CD4-positive, CD25-positive, alpha-beta regulatory T cell (primary cell): Measurements from ENCODE around the gene C16orf82. TPM values are rescaled to one million over a fixed set of nuclear protein-coding genes. Genes with fewer than 3 reads are reported as not detected.

Experiments
- ATAC-seq, 2 donors: fragments of 150-1000 bp; cut with Tn5 transposase; one replicate each; pipeline ENCODE4 v1.10.0; 2021; ENCODE audit warnings: low read depth in 2 of 2, moderate number of reproducible peaks in 2 of 2, moderate library complexity in 1 of 2
- DNase-seq, 3 donors: peaks; one replicate each; pipeline versions ENCODE4 v3.0.0 to v3.0.0-alpha.2; 2012 to 2022; ENCODE audit warnings: mixed read lengths in 1 of 3
- H3K27ac ChIP-seq: one replicate; pipeline ENCODE4 v1.7.0; 2013; ENCODE audit warnings: mild to moderate bottlenecking, low read length; ENCODE audit not compliant: insufficient read depth, poor library complexity, severe bottlenecking
- H3K27me3 ChIP-seq: one replicate; pipeline ENCODE4 v1.7.0; 2013; ENCODE audit warnings: low read length; ENCODE audit not compliant: control insufficient read depth, insufficient read depth
- H3K36me3 ChIP-seq: one replicate; pipeline ENCODE4 v1.7.0; 2013; ENCODE audit warnings: mild to moderate bottlenecking, low read length, moderate library complexity; ENCODE audit not compliant: control insufficient read depth, insufficient read depth
- H3K4me1 ChIP-seq: 2 replicates; pipeline ENCODE4 v1.7.0; 2013; ENCODE audit warnings: mild to moderate bottlenecking, low read length; ENCODE audit not compliant: insufficient read depth, control insufficient read depth, poor library complexity, severe bottlenecking
- H3K4me3 ChIP-seq: one replicate; pipeline ENCODE4 v1.7.0; 2013; ENCODE audit warnings: low read depth, mild to moderate bottlenecking, low read length, moderate library complexity
- H3K9me3 ChIP-seq, 2 experiments: 1 replicate in 1 of 2; 2 replicates in 1 of 2; pipeline ENCODE4 v1.7.0; 2013; ENCODE audit warnings: low read length in 2 of 2, mild to moderate bottlenecking in 1 of 2, moderate library complexity in 1 of 2; ENCODE audit not compliant: control insufficient read depth in 2 of 2
- H3K27ac Mint-ChIP-seq, 3 donors: one replicate each; pipeline ENCODE4 v1.8.0; 2020 to 2022; ENCODE audit warnings: mild to moderate bottlenecking in 3 of 3, mixed read lengths in 3 of 3, moderate library complexity in 2 of 3
- H3K27me3 Mint-ChIP-seq: one replicate; pipeline ENCODE4 v1.8.0; 2022; ENCODE audit warnings: mild to moderate bottlenecking, mixed read lengths
- H3K36me3 Mint-ChIP-seq: one replicate; pipeline ENCODE4 v1.8.0; 2020; ENCODE audit warnings: mixed read lengths
- H3K4me1 Mint-ChIP-seq, 4 donors: one replicate each; pipeline ENCODE4 v1.8.0; 2020 to 2022; ENCODE audit warnings: mixed read lengths in 4 of 4, mild to moderate bottlenecking in 1 of 4
- H3K4me3 Mint-ChIP-seq, 4 donors: one replicate each; pipeline ENCODE4 v1.8.0; 2020 to 2022; ENCODE audit warnings: mild to moderate bottlenecking in 4 of 4, mixed read lengths in 4 of 4, moderate library complexity in 3 of 4
- H3K9me3 Mint-ChIP-seq, 7 donors: one replicate each; pipeline ENCODE4 v1.8.0; 2020 to 2022; ENCODE audit warnings: mixed read lengths in 7 of 7, mild to moderate bottlenecking in 3 of 7, moderate library complexity in 2 of 7
- polyA plus RNA-seq, 4 donors: library from polyadenylated mRNA; unstranded; fragments of 300-500 nt; fragmentation: Illumina TruSeq; gene quantifications; one replicate each; pipeline ENCODE4 v1.2.3, GENCODE V29; 2021
- total RNA-seq: library from RNA; stranded (reverse); gene quantifications from one replicate; pipeline ENCODE4 v1.2.3, GENCODE V29; 2022

C16orf82 gene
- not detected for total RNA-seq
- polyA plus RNA-seq, result not detected

DNA sequence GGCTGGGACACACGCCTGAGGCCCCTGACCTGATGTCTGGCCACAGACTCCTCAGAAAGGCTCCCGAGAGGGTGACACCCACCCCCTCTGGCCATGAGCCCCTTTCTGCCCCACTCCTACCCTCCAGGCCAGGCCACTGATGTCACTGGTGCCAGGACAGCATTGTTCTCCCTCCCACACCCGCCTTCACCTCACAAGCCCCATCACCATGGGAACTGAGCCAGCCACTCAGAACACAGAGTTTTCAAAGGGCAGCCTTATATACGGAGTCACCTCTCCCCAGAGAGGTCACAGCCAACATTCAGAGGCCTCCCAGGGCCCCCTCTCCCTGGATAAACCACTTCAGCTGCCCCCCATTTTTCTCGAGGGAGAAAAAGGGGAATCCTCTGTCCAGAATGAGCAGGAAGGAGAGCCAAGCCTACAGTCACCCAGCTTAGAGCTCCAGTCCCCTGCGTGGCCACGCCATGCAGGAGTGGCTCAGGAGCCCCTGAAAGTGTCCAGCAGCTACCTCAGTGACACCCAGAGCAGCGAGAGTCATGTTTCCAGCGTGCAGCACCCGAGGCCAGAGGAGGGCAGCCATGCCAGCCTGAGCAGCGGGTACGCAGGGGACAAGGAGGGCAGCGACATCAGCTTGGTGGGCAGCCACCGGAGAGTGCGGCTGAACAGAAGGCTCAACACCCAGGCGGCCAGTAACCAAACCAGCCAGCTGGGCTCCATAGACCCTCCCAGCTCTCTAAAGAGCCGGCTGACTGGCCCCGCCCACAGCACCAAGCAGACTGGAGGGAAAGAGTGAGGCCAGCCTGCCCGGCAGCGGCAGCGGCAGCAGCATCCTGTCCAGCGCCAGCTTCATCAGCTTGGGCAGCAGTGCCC lies at the start of gene C16orf82:
Gene C16orf82 (plus strand): TSS at position 260 of the 870 bp plus-strand sequence.
- ATAC-seq, result no peak
- H3K27ac Mint-ChIP-seq, result no peak within 1 kb of the TSS
- H3K4me3 Mint-ChIP-seq, result no peak within 1 kb of the TSS
- H3K4me1 Mint-ChIP-seq, result no peaks in the 10 kb centered on the region
- Histone ChIP-seq H3K27me3 (no peaks in the 10 kb centered on the region), H3K4me1 (no peaks in the 10 kb centered on the region), H3K27ac (no peak within 1 kb of the TSS), H3K36me3 (no peaks in the 10 kb centered on the region), H3K9me3 (no peaks in the 10 kb centered on the region), H3K4me3 (no peak within 1 kb of the TSS)
- H3K9me3 Mint-ChIP-seq, result peaks cover 0 to 2% (median 0%) of the 10 kb centered on the region in 7 donors
- no peak for DNase-seq
- H3K36me3 Mint-ChIP-seq, result no peaks in the 10 kb centered on the region
- no peaks in the 10 kb centered on the region for H3K27me3 Mint-ChIP-seq

GRCh38 chr16:27020031-27020430 lies 46.7 kb upstream of the C16orf82 start:
- ATAC-seq (no peak), DNase-seq (no peak)
- Mint-ChIP-seq H3K27me3 (no peaks in the 10 kb centered on the region), H3K4me3 (no peak overlapping the region), H3K36me3 (no peaks in the 10 kb centered on the region), H3K4me1 (peaks cover 0 to 2% (median 0%) of the 10 kb centered on the region in 4 donors), H3K9me3 (peaks cover 0 to 1% (median 0%) of the 10 kb centered on the region in 7 donors), H3K27ac (no peak overlapping the region)
- Histone ChIP-seq H3K36me3 (no peaks in the 10 kb centered on the region), H3K4me3 (no peak overlapping the region), H3K4me1 (no peaks in the 10 kb centered on the region), H3K27me3 (peaks cover 4% of the 10 kb centered on the region), H3K9me3 (no peaks in the 10 kb centered on the region), H3K27ac (no peak overlapping the region)

DNA sequence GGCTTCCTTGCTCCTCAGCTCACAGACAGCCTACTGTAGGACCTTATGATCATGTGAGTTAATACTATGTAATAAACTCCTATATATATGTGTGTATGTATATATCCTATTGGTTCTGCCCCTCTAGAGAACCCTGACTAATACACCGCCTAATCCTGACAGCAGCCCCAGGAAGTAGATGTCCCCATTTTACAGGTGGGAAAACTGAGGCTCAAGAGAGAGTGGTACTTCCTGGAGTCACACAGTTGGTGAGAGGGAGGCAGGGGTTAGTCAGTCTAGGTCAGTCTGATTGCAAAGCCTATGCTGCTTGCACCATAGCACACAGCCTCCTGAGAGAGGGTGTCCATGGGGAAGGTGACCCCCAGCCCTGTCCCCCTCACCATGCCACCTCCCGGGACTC lies 42.7 kb upstream of the C16orf82 start:
- Histone ChIP-seq H3K9me3 (no peaks in the 10 kb centered on the region), H3K27me3 (peaks cover 4% of the 10 kb centered on the region), H3K36me3 (no peaks in the 10 kb centered on the region), H3K4me3 (no peak overlapping the region), H3K4me1 (no peaks in the 10 kb centered on the region), H3K27ac (no peak overlapping the region)
- no peak for DNase-seq
- Mint-ChIP-seq H3K27me3 (peaks cover 4% of the 10 kb centered on the region), H3K4me3 (no peak overlapping the region), H3K27ac (no peak overlapping the region), H3K4me1 (no peaks in the 10 kb centered on the region), H3K36me3 (no peaks in the 10 kb centered on the region), H3K9me3 (peaks cover 0 to 1% (median 0%) of the 10 kb centered on the region in 7 donors)
- no peak for ATAC-seq

GRCh38 chr16:27025581-27025980 lies 41.1 kb upstream of the C16orf82 start:
- no peaks in the 10 kb centered on the region for H3K9me3 ChIP-seq
- no peak for DNase-seq
- Mint-ChIP-seq H3K4me1 (no peaks in the 10 kb centered on the region), H3K9me3 (peaks cover 0 to 1% (median 0%) of the 10 kb centered on the region in 7 donors), H3K27me3 (peaks cover 4% of the 10 kb centered on the region), H3K36me3 (no peaks in the 10 kb centered on the region), H3K4me3 (no peak overlapping the region), H3K27ac (no peak overlapping the region)
- H3K36me3 ChIP-seq, result no peaks in the 10 kb centered on the region
- H3K4me1 ChIP-seq, result no peaks in the 10 kb centered on the region
- ATAC-seq, result no peak
- no peak overlapping the region for H3K27ac ChIP-seq
- no peak overlapping the region for H3K4me3 ChIP-seq
- H3K27me3 ChIP-seq, result peaks cover 4% of the 10 kb centered on the region

- H3K27ac Mint-ChIP-seq, result no peak overlapping the region
- peaks cover 4% of the 10 kb centered on the region for H3K27me3 Mint-ChIP-seq
Measured at GRCh38 chr16:27027971-27028370, 38.8 kb upstream of the C16orf82 start.

GRCh38 chr16:27028591-27029110 lies 38.1 kb upstream of the C16orf82 start:
- H3K27me3 Mint-ChIP-seq, result peaks cover 4% of the 10 kb centered on the region
- no peak for DNase-seq
- ATAC-seq, result no peak
- no peaks in the 10 kb centered on the region for H3K4me1 Mint-ChIP-seq
- no peaks in the 10 kb centered on the region for H3K27me3 ChIP-seq
- H3K4me3 ChIP-seq, result no peak overlapping the region
- H3K36me3 ChIP-seq, result no peaks in the 10 kb centered on the region
- H3K4me1 ChIP-seq, result no peaks in the 10 kb centered on the region
- no peak overlapping the region for H3K27ac Mint-ChIP-seq
- no peaks in the 10 kb centered on the region for H3K9me3 Mint-ChIP-seq
- H3K36me3 Mint-ChIP-seq, result no peaks in the 10 kb centered on the region
- no peak overlapping the region for H3K4me3 Mint-ChIP-seq
- H3K27ac ChIP-seq, result no peak overlapping the region
- H3K9me3 ChIP-seq, result no peaks in the 10 kb centered on the region

More at GRCh38 chr16:27027971-27028370, 38.8 kb upstream of the C16orf82 start:
- peaks cover 2% of the 10 kb centered on the region for H3K27me3 ChIP-seq
- Mint-ChIP-seq H3K9me3 (no peaks in the 10 kb centered on the region), H3K4me3 (no peak overlapping the region), H3K36me3 (no peaks in the 10 kb centered on the region), H3K4me1 (no peaks in the 10 kb centered on the region)
- H3K36me3 ChIP-seq, result no peaks in the 10 kb centered on the region
- no peaks in the 10 kb centered on the region for H3K4me1 ChIP-seq
- no peak overlapping the region for H3K4me3 ChIP-seq
- ATAC-seq, result no peak
- H3K27ac ChIP-seq, result no peak overlapping the region
- no peak for DNase-seq
- no peaks in the 10 kb centered on the region for H3K9me3 ChIP-seq

GRCh38 chr16:27029525-27029924 lies 37.2 kb upstream of the C16orf82 start:
- Histone ChIP-seq H3K27me3 (no peaks in the 10 kb centered on the region), H3K4me3 (no peak overlapping the region), H3K9me3 (no peaks in the 10 kb centered on the region), H3K36me3 (no peaks in the 10 kb centered on the region), H3K27ac (no peak overlapping the region), H3K4me1 (no peaks in the 10 kb centered on the region)
- H3K9me3 Mint-ChIP-seq, result no peaks in the 10 kb centered on the region
- no peak for ATAC-seq
- H3K27me3 Mint-ChIP-seq, result peaks cover 4% of the 10 kb centered on the region
- H3K36me3 Mint-ChIP-seq, result no peaks in the 10 kb centered on the region
- DNase-seq, result no peak
- no peaks in the 10 kb centered on the region for H3K4me1 Mint-ChIP-seq
- H3K27ac Mint-ChIP-seq, result no peak overlapping the region
- no peak overlapping the region for H3K4me3 Mint-ChIP-seq
